ES-I3 (cell line): ENCODE results near the gene CDH13.

ENCODE experiments used
- H3K36me3 ChIP-seq: 2 replicates; pipeline ENCODE4 v1.6.1; 2013; ENCODE audit warnings: mild to moderate bottlenecking, low read length, control low read depth, moderate library complexity; ENCODE audit not compliant: insufficient read depth
- H3K4me1 ChIP-seq: 2 replicates; pipeline ENCODE4 v1.6.1; 2013; ENCODE audit warnings: mild to moderate bottlenecking, control low read depth, low read length; ENCODE audit not compliant: insufficient read depth
- H3K9ac ChIP-seq: 2 replicates; pipeline ENCODE4 v1.6.1; 2013; ENCODE audit warnings: low read depth, mild to moderate bottlenecking, low read length, moderate library complexity
- H3K9me3 ChIP-seq: 2 replicates; pipeline ENCODE4 v1.6.1; 2013; ENCODE audit warnings: mild to moderate bottlenecking, low read length, moderate library complexity; ENCODE audit not compliant: control insufficient read depth, insufficient read depth

CDH13 gene

DNA sequence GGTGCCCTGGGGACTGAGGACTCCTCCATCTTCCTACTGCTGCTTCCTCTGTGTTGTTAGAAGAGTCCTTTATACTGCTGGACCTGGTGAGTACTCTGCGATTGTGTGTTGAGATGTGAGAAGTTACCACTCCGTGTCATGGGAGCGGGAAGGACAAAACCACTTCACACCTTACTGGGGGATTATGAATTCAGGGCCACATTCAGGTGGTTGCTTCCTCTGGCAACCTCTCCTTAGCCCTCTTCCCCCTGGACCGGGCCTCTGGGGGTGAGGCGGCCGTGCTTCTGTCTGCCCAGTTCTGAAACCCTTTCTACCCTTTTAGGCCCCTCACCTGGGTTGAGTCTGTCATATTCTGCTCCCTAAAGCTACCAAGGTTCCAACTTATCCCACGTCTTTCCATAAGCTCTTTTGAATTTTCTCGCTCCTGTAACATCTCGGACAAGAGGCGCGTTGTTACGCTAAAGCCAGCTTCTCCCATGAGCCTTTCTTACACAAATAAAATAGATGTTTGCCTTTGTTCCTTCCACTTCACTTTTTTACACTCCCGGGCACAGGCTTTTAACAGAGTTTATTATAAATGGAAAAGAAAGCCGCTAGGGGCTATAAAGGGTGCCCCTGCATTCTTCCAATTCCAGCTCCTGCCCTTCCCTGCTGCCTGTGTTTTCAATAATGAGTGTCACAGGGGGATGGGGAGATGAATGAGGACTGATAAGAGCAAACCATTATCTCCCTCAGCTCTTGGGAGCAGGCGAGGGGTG is 20.7 kb upstream of the CDH13 start:
- Histone ChIP-seq H3K4me1 (peaks cover 26% of the 10 kb centered on the region), H3K9ac (no peak overlapping the region), H3K9me3 (no peaks in the 10 kb centered on the region), H3K36me3 (no peaks in the 10 kb centered on the region)

DNA sequence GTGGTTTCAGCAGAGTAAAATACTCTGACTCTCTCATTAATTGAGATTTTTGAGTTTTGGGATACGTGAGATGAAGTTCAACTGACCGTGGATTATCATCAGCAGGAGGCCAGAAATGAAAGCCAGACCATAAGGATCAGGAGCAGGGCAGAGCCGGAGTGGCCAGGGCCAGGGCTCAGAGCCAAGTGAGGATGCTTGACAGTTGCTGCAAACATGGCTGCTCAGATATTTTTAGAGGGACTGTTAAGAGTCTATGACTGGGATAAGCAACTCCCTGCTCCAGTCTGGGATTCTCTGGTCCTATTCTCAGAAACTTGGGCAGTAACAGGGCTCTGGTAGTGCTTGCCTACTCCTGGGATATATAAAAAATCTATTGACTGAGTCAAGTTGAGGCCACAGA is 17.6 kb upstream of the CDH13 start:
- no peaks in the 10 kb centered on the region for H3K9me3 ChIP-seq
- no peaks in the 10 kb centered on the region for H3K36me3 ChIP-seq
- H3K4me1 ChIP-seq, result peaks cover 26% of the 10 kb centered on the region
- no peak overlapping the region for H3K9ac ChIP-seq

DNA sequence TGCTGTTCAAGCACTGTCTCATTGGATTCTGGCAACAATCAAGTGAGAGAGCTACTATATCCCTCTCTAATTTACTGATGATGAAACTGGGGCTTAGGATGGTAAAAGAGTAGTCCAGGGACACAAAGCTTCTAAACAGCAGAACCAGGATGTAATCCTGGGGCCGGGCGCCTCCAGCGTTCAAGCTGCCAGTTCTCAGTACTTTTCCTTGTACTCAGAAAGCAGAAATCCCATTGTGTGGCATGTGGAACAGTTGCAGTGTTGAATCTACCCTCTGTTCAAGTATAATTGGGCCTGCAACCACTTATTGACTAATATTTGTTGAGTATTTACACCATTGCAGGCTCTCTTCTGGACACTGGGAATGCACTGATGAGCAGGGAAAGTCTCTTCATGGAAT is 14.5 kb upstream of the CDH13 start:
- Histone ChIP-seq H3K9ac (no peak overlapping the region), H3K4me1 (peaks cover 5% of the 10 kb centered on the region; the same call in 1 of the 2 replicates), H3K36me3 (no peaks in the 10 kb centered on the region), H3K9me3 (no peaks in the 10 kb centered on the region)

DNA sequence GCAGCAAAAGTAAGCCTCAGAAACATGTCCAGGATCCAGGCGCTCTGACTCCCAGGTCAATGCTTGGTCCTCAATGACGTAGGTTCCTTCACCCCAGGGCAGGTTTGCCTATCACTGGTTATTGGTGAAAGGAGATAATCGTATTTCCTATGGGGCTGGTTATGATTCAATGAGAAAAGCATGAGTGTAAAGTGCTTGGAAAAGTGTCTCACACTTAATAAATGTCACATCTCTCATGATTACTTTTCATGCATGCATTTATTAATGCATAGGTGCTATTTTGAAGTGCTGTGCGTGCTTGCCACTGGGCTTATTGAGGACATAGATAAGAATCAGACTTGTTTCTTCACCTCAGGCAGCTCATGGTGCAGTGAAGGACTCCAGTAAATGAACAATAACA is 10.4 kb upstream of the CDH13 start:
- no peak overlapping the region for H3K9ac ChIP-seq
- no peaks in the 10 kb centered on the region for H3K9me3 ChIP-seq
- no peaks in the 10 kb centered on the region for H3K4me1 ChIP-seq
- H3K36me3 ChIP-seq, result no peaks in the 10 kb centered on the region

DNA sequence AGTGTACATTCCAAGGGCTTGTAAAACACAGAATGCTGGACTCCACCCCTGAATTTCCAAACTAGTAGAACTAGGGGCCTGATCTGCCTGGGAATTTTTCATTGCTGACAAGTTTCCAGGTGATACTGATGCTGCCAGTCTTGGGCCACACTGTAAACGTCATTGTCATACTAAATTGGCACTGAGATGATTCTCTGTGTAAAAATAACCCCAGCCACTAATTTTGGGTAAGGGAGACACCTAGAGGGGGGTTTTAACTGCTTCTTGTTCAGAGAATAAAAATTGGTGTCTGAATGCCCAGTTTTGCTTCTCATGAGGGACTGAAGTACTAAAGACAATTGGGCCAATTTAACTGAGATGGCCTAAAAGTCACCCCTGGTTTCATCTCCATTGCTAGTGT is 5.0 kb upstream of the CDH13 start:
- H3K9ac ChIP-seq, result no peak overlapping the region
- H3K9me3 ChIP-seq, result no peaks in the 10 kb centered on the region
- H3K4me1 ChIP-seq, result no peaks in the 10 kb centered on the region
- no peaks in the 10 kb centered on the region for H3K36me3 ChIP-seq

DNA sequence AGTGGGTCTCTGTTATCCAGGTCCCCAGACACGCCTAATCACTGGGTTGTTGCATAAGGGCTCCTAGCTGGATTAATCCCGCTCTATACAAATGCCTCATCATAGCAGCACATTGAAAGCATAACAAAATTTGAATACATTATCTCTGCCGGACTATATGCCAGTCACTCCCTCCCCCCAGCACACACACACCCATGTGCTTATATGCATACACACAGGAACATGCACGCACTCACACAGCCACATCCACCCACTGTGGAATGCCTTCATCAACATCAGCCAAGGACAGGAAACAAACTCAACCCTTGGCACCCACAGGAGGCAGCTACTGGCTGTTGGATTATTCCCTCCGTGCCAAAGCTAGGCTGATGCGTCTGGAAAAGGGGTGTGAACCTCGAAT is 3.5 kb upstream of the CDH13 start:
- Histone ChIP-seq H3K9ac (no peak overlapping the region), H3K9me3 (no peaks in the 10 kb centered on the region), H3K4me1 (0 out of 2 replicates have a peak, but pooled peaks cover under 1% of the 10 kb centered on the region), H3K36me3 (no peaks in the 10 kb centered on the region)

DNA sequence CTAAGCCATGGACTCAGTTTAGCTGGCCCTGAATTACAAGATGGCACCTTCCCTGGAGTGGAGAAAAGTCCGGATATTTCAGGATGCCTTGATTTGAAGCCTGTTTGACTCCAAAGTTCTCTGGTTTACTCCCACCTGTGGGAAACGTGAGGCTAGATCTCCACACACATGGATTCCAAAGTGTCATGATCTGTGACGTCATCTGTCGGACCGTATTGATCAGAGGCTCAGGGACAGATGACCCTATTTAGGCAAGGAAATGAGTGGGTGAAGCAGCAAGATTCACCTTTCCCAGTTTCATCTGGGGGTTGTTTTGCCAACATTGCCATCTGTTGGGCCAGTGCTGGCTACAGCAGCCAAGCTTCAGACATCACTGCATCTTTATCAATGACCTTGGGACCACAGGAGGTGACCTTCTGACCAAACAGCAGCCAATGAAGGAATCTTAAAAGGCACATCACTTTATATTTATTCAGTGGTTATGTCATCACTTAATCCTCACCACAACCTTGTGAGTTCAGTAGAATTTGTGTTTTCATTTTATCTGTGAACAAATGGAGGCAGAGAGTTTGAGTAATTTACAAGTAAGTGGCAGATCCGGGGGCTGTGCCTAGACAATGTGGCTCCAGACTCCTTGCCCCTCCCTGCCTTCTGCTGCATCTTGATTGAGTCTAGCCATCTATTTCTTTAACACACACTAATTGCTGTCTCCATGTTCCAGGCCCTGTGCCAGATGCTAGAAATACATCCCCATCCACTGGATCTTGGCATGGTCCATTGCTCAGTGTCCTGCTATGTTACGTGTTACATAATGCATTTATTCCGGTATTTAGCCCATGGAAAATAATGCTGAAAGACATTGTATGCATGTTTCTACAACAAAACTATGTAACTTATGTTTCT is 1.5 kb upstream of the CDH13 start:
- Histone ChIP-seq H3K4me1 (peaks cover 20% of the 10 kb centered on the region), H3K9ac (no peak overlapping the region), H3K9me3 (no peaks in the 10 kb centered on the region), H3K36me3 (no peaks in the 10 kb centered on the region)

DNA sequence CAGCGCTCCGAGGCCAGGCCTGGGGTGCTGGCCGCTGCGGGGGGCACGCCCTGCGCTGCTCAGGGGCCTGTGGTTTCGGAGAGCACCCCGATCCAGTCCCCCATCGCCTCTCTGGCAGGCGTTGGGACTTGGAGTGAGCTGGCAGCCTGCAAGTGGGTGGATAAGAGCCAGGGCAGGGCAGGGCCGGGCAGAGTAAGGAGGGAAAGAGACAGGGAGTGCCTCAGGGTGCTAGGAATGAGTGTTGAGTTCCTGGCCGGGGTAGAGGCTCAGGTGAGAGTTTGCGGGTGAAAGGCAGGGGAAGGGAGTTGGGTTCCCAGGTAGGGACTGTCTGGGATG is 1.3 kb downstream of the CDH13 start:
- Histone ChIP-seq H3K4me1 (peaks cover 33% of the 10 kb centered on the region), H3K9ac (peak overlapping the region; percentile 60), H3K36me3 (no peaks in the 10 kb centered on the region), H3K9me3 (no peaks in the 10 kb centered on the region)

DNA sequence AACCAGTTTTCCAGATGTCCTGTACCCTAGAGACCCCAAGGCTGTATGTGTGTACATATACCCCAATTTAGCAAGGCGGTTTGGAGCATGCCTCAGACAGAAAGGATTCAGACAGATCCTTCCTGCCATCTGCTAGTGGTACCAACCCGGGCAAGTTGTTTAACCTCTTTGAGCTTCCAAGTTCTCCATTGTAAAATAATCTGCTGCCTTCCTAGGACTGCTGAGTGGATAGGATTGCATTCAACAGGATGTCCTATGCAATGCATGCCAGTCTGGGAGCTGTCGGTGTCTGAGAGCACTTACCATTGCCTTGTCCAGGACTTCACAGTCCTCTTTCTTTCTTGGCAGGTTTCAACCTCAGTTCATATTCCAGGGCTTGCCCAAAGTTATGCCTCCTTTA is 1.9 kb downstream of the CDH13 start:
- no peaks in the 10 kb centered on the region for H3K36me3 ChIP-seq
- H3K4me1 ChIP-seq, result peaks cover 34% of the 10 kb centered on the region
- H3K9ac ChIP-seq, result peak overlapping the region; percentile 60; the same call in 1 of the 2 replicates

DNA sequence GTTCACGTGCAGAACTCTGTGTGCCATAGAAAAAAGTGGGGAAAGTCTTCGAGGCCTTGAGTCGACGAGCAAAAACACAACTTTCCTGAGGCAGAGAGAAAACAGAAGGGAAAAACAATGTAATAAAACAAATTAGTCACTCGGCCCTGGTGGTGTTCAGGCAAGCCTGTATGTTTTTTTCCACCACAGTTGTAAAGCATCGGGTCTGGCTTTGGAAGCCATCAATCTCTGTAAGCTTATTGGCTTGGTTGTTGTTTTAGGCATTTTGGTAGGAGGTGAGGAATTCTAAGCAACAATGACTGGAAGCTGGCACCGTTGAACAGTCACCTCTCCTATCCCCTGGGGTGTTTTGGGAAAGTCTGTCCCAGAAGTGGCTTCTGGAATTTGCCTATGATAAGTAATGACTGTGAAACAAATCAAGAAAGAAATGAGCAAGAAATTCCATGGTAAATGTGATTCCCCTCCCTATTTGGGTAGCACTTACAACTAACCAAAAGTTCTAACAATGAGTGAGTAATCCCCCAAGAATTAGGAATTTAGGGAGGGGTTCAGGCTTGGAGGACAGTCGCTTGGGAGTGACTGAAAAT is 2.8 kb downstream of the CDH13 start:
- Histone ChIP-seq H3K4me1 (peaks cover 40% of the 10 kb centered on the region), H3K9ac (peak overlapping the region; percentile 60), H3K36me3 (no peaks in the 10 kb centered on the region)

More for the DNA sequence above, 1.9 kb downstream of the CDH13 start:
- no peaks in the 10 kb centered on the region for H3K9me3 ChIP-seq

DNA sequence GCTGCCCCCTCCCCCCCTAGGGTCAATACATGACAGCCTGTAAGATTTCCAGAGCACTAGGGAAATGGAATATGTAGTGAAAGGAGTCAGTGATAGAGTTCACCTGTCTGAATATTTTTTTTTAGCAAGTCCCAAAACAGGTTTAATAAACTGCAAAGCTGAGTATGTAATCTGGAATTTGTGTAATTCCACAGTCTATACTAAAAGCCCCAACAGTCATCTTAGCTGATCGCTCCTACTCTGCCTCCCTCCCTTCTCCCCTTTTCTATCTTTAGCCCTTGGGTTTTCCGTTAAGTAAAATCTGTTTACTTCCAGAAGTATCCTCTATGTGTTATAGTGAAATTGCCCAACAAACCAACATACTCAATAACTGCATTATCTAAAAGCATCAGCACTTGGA is 3.5 kb downstream of the CDH13 start:
- H3K36me3 ChIP-seq, result no peaks in the 10 kb centered on the region
- no peaks in the 10 kb centered on the region for H3K9me3 ChIP-seq
- H3K9ac ChIP-seq, result peak overlapping the region; percentile 39; the same call in 1 of the 2 replicates
- H3K4me1 ChIP-seq, result peaks cover 40% of the 10 kb centered on the region

More for the DNA sequence above, 2.8 kb downstream of the CDH13 start:
- no peaks in the 10 kb centered on the region for H3K9me3 ChIP-seq

DNA sequence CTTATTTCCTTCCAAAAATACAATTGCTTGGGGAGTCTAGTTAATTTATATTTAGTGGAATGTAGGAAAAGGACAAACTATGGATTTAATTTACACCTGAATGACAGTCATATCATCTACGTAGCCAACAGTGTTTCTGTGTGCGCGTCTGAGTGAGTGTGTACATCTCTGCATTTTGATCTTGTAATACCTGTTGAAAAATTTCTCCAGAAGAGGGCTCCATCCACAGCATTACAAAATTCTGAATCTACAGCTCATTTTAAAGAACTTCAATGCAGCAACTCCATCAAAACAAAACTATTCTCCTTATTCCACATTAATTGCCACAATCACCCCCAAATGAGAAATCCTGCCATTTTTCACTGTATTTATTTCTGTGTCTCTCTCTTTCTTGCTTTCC is 3.9 kb downstream of the CDH13 start:
- Histone ChIP-seq H3K36me3 (no peaks in the 10 kb centered on the region), H3K9ac (no peak overlapping the region), H3K9me3 (no peaks in the 10 kb centered on the region), H3K4me1 (peaks cover 40% of the 10 kb centered on the region)

DNA sequence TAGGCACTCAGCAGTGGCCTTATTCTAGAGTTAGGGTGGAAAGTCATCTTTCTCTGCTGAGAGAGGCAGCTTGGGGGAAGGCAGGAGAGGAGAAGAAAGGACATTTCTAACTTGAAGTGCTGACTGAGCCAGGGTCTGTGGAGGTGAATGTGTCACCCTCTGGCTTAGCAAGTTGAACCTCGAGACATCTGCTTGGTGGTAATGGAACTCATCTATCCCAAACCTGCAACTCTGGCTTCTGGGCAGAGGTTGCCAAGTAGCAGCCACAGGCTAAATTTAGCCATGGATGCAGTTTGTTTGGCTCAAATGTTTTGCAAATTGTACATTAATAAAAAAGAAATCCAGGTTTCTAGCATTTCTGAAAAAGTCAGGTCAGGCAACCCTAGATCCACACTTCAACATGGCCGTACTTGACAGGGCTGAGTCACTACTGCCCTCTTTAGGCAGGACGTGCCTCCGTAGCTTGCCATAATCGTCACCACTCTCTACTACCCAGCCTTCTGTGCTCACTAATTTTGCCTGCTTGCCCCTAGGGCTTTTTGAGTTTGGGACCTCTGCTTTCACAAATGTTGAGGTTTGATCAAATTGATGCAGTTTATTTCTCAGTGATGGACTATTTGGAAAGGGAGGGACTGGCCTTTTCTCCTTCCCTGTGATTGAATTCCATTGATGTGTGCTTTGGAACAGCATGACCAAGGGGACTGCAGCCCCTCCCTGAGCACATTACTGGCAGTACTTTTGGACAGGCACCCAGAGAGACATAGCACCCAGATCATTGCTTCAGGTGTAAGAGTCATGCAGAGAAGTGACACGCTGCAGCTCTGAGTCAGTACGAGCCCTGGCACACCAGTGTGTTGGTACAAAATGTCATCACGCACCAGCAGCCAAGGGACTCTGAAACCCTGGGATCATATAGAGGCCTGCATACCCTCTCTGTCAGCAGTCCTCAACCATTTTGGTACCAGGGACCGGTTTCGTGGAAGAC is 5.2 kb downstream of the CDH13 start:
- Histone ChIP-seq H3K9ac (no peak overlapping the region), H3K9me3 (no peaks in the 10 kb centered on the region), H3K36me3 (no peaks in the 10 kb centered on the region), H3K4me1 (peaks cover 40% of the 10 kb centered on the region)
